Common myeloid progenitor, CD34-positive (primary cell): ENCODE measurements around the gene LIG3. TPM values are rescaled to one million over a fixed set of nuclear protein-coding genes. Genes with fewer than 3 reads are reported as not detected.
A peak's percentile ranks its signal among the peaks of the same experiment; 100 is the strongest.
"Not testable (repeated sequence)": the region's sequence is repeated elsewhere in the genome, so short reads cannot be mapped to it uniquely, and the experiment has no call there.

Experiments
- CTCF ChIA-PET: fragments of 350-600 bp; sonication (Branson Sonifier 250); formaldehyde crosslinking; loops from one replicate; lab custom pipeline; 2021; ENCODE audit warnings: antibody characterized with exemption; lab: Charles Lee
- POLR2A ChIA-PET: fragments of 350-600 bp; sonication (Branson Sonifier 250); formaldehyde crosslinking; loops from one replicate; lab custom pipeline; 2021; ENCODE audit warnings: antibody characterized with exemption; lab: Charles Lee
- DNase-seq, 3 donors: peaks; one replicate each; pipeline versions ENCODE4 v3.0.0 to v3.0.0-alpha.2; 2013
- H3K27ac ChIP-seq, 2 experiments: 1 replicate in 1 of 2; 2 replicates in 1 of 2; pipeline ENCODE4 v1.7.0; 2013; ENCODE audit warnings: inconsistent platforms in 2 of 2, low read length in 2 of 2, mild to moderate bottlenecking in 2 of 2, low read depth in 1 of 2, moderate library complexity in 1 of 2; ENCODE audit not compliant: severe bottlenecking in 2 of 2, insufficient read depth in 1 of 2, poor library complexity in 1 of 2
- H3K27me3 ChIP-seq, 5 experiments: replicated peaks in 2 of 5; 1 replicate in 3 of 5; 2 replicates in 2 of 5; pipeline versions ENCODE4 v1.6.1 to v1.7.0; 2013; ENCODE audit warnings: low read length in 4 of 5, mild to moderate bottlenecking in 2 of 5, moderate library complexity in 2 of 5, inconsistent platforms in 1 of 5; ENCODE audit not compliant: insufficient read depth in 5 of 5, control insufficient read depth in 4 of 5
- H3K36me3 ChIP-seq, 4 experiments: 1 replicate in 2 of 4; 2 replicates in 2 of 4; pipeline versions ENCODE4 v1.6.1 to v1.7.0; 2013; ENCODE audit warnings: low read length in 3 of 4, control low read depth in 1 of 4, mild to moderate bottlenecking in 1 of 4; ENCODE audit not compliant: control insufficient read depth in 4 of 4, insufficient read depth in 4 of 4
- H3K4me1 ChIP-seq, 4 experiments: 1 replicate in 3 of 4; 2 replicates in 1 of 4; pipeline versions ENCODE4 v1.6.1 to v1.7.1; 2013; ENCODE audit warnings: low read length in 3 of 4, mild to moderate bottlenecking in 3 of 4, control low read depth in 1 of 4, inconsistent platforms in 1 of 4, moderate library complexity in 1 of 4; ENCODE audit not compliant: control insufficient read depth in 4 of 4, insufficient read depth in 4 of 4; ENCODE audit errors: control extremely low read depth in 1 of 4
- H3K4me3 ChIP-seq, 7 experiments: 1 replicate in 4 of 7; 2 replicates in 3 of 7; pipeline versions ENCODE4 v1.5.1 to v1.7.0; 2013; ENCODE audit warnings: mild to moderate bottlenecking in 7 of 7, low read length in 6 of 7, moderate library complexity in 6 of 7, inconsistent platforms in 2 of 7, low read depth in 2 of 7, control low read depth in 1 of 7; ENCODE audit not compliant: insufficient read depth in 4 of 7, control insufficient read depth in 1 of 7; ENCODE audit errors: extremely low read depth in 1 of 7
- H3K9me3 ChIP-seq, 5 experiments: 1 replicate in 4 of 5; 2 replicates in 1 of 5; pipeline versions ENCODE4 v1.6.1 to v1.7.1; 2013; ENCODE audit warnings: low read length in 4 of 5, mild to moderate bottlenecking in 2 of 5, inconsistent platforms in 1 of 5, low read depth in 1 of 5, moderate library complexity in 1 of 5; ENCODE audit not compliant: control insufficient read depth in 4 of 5, insufficient read depth in 2 of 5; ENCODE audit errors: control extremely low read depth in 1 of 5
- WGBS: methylation state at CpG from one replicate; pipeline ENCODE4 v1.1.5; 2013; ENCODE audit not compliant: insufficient coverage; 5-methylcytosine and 5-hydroxymethylcytosine counted together
- polyA plus RNA-seq: library from polyadenylated mRNA; unstranded; fragments of 120-200 nt; gene quantifications from one replicate; pipeline ENCODE4 v1.2.1, GENCODE V29; 2013

Gene LIG3
- 15.5 TPM for polyA plus RNA-seq

DNA sequence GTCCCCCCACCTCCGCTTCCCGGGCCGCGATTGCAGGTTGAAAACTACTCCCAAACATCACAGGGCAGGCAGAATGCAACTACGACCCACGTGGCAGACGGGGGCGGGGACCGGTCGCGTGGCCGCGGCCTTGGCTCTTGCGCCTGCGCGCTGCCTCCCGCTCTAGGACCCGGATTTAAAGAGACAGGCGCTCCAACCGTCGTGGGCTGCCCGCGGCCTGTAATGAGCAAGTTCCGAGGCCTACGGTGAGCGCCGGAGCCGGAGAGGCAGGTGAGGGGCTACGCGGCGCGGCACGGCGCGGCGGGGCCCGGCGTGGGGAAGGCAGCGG is at the start of gene LIG3:
TSS of gene LIG3 (plus strand) at position 160 of the 328 bp plus-strand sequence. CDS start 2,494 bp downstream, outside the sequence.
- Histone ChIP-seq H3K9me3 (no peaks in the 10 kb centered on the region), H3K4me1 (peaks cover 14 to 29% (median 18%) of the 10 kb centered on the region in 4 experiments), H3K36me3 (peaks cover 0 to 10% (median 5%) of the 10 kb centered on the region in 4 experiments), H3K27me3 (no peaks in the 10 kb centered on the region), H3K4me3 (peak within 1 kb of the TSS; percentile 32 to 87 (median 80)), H3K27ac (peak within 1 kb of the TSS; percentile 95 to 98)
- peak; percentile 89 to 94 (median 92) for DNase-seq
- WGBS = 0% methylated on average over 32 of the region's 39 CpGs
- CTCF ChIA-PET = interaction anchor here (1.3 to 3.1 kb wide), 2 partner anchors 11 to 14 kb away, joined by 3 to 20 read pairs; no protein-coding TSS in a partner anchor
- POLR2A ChIA-PET = interaction anchor here (0.6 to 1.9 kb wide), 4 partner anchors 8 to 108 kb away, joined by 3 to 12 read pairs (median 6); partner anchors contain the start of genes CCT6B and ZNF830

DNA sequence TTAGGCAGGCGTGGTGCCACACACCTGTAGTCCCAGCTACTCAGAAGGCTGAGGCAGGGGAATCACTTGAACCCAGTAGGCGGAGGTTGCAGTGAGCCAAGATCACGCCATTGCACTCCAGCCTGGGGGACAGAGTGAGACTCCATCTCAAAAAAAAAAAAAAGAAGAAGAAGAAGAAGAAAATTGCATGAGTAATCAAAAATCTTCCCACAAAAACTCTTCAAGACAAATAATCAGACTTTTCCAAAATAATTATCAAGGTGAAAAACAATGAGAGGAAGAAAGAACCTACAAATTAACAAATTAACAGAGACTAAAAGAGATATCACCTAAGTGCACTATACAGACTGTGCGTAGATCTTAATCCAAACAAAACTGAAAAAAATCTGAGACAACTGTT is 29.5 kb upstream of the LIG3 start:
- H3K4me1 ChIP-seq, DNase-seq, POLR2A ChIA-PET, H3K4me3 ChIP-seq, CTCF ChIA-PET, H3K9me3 ChIP-seq, H3K27me3 ChIP-seq, H3K27ac ChIP-seq, H3K36me3 ChIP-seq: not testable (repeated sequence)
- 100% methylated on average over 3 of the region's 4 CpGs for WGBS

DNA sequence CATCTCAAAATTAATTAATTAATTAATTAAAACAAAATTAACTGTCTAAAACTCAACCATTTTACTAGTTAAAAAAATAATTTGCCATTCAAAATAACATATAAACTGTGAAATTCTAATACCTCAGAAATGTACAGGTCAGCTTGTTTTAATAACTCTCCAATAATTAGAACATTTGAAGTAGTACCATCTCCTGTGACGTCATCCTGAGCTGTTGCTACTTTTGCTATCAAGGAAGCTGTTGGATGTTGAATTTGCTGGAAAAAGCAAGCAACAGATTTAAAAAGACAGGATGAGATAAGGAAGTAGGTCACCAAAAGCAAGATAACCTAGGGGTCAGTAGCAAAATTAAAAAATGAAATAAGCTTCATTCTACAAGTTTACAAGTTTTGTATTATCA is 21.9 kb upstream of the LIG3 start:
- POLR2A ChIA-PET = no interaction called here
- Histone ChIP-seq H3K27ac (no peak overlapping the region), H3K27me3 (no peaks in the 10 kb centered on the region), H3K4me1 (peaks cover 12 to 24% (median 18%) of the 10 kb centered on the region in 4 experiments), H3K9me3 (no peaks in the 10 kb centered on the region), H3K36me3 (peaks cover 0 to under 1% (median 0%) of the 10 kb centered on the region in 4 experiments), H3K4me3 (no peak overlapping the region)
- WGBS = no CpG with 5 or more reads among the region's 1 CpG
- CTCF ChIA-PET = no interaction called here
- no peak for DNase-seq

DNA sequence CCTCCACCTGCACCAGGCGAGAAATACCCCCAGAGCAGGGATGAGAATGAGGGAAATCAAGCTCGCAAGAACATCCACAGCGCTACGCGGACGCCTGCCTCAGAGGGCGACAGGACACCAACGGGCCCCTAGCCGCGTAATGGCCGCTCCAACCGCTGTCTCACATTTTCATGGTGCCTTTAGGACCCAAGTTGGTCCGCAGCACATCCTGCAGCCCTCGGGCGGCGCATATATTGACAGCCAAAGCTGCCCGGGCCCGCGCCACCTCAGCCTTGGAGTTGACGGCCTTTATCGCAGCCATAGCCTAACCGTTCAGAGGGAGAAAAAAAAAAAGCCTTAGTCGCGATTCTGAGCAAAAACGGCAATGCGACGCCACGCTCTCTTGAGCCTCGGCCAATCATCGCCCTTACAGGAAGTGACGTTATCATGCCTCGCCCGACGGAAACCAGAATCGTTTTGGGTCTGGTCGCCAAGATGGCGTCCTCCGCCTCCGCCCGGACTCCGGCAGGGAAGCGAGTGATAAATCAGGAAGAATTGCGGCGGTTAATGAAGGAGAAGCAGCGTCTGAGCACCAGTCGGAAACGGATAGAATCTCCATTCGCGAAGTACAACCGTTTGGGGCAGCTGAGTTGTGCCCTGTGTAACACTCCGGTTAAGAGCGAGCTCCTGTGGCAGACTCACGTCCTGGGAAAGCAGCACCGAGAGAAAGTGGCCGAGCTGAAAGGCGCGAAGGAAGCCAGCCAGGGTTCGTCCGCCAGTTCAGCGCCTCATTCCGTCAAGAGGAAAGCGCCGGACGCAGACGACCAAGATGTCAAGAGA is 19.0 kb upstream of the LIG3 start, which contains the start of the genes CCT6B and ZNF830:
TSS of gene CCT6B (minus strand) at position 368 of the 819 bp plus-strand sequence. CDS start at position 301, 67 bp downstream.
TSS of gene ZNF830 (plus strand) at position 448 of the 819 bp plus-strand sequence. CDS start at position 475, 27 bp downstream.
- DNase-seq = peak; percentile 97 to 98 (median 98)
- CTCF ChIA-PET = interaction anchor here (0.8 kb wide), 1 partner anchor 14 kb away, joined by 3 read pairs; no protein-coding TSS in a partner anchor
- H3K9me3 ChIP-seq = no peaks in the 10 kb centered on the region
- H3K36me3 ChIP-seq = peaks cover 8 to 19% (median 13%) of the 10 kb centered on the region in 4 experiments
- H3K27ac ChIP-seq = peak within 1 kb of the TSS; percentile 96 to 98
- POLR2A ChIA-PET = interaction anchor here (0.6 to 1.7 kb wide), 2 partner anchors 19 to 725 kb away, joined by 3 to 12 read pairs; partner anchors contain the start of gene LIG3
- H3K4me1 ChIP-seq = peaks cover 12 to 24% (median 18%) of the 10 kb centered on the region in 4 experiments
- 0% methylated on average over 60 of the region's 65 CpGs for WGBS
- H3K4me3 ChIP-seq = peak within 1 kb of the TSS; percentile 93 to 100 (median 100)
- H3K27me3 ChIP-seq = no peaks in the 10 kb centered on the region

DNA sequence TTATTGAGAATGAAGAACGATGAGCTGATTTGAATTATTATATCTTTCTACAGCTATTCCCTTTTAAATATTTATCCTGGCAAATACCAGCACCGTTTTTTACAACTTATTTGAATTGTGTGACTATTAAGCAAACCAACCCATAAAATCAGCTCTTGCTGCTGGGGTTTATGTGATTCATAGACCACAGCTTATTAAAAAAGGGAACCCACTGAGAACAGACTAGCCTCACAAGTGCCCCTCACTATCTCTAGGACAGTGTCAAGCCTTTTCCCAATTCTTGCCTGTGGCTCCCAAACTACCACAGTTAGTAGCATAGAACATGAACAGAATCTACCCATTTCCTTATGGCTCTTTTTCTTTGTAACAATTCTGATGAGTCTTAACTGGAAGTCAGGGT is 6.1 kb upstream of the LIG3 start:
- Histone ChIP-seq H3K36me3 (peaks cover 0 to 1% (median 0%) of the 10 kb centered on the region in 4 experiments), H3K9me3 (no peaks in the 10 kb centered on the region), H3K4me1 (peaks cover 0 to 1% (median 0%) of the 10 kb centered on the region in 4 experiments), H3K27ac (no peak overlapping the region), H3K27me3 (no peaks in the 10 kb centered on the region), H3K4me3 (no peak overlapping the region)
- ChIA-PET CTCF (interaction anchor here (0.8 to 1.5 kb wide), 3 partner anchors 8 to 10 kb away, joined by 3 to 4 read pairs (median 3); no protein-coding TSS in a partner anchor), POLR2A (no interaction called here)
- DNase-seq = no peak
- no CpG with 5 or more reads among the region's 2 CpGs for WGBS

DNA sequence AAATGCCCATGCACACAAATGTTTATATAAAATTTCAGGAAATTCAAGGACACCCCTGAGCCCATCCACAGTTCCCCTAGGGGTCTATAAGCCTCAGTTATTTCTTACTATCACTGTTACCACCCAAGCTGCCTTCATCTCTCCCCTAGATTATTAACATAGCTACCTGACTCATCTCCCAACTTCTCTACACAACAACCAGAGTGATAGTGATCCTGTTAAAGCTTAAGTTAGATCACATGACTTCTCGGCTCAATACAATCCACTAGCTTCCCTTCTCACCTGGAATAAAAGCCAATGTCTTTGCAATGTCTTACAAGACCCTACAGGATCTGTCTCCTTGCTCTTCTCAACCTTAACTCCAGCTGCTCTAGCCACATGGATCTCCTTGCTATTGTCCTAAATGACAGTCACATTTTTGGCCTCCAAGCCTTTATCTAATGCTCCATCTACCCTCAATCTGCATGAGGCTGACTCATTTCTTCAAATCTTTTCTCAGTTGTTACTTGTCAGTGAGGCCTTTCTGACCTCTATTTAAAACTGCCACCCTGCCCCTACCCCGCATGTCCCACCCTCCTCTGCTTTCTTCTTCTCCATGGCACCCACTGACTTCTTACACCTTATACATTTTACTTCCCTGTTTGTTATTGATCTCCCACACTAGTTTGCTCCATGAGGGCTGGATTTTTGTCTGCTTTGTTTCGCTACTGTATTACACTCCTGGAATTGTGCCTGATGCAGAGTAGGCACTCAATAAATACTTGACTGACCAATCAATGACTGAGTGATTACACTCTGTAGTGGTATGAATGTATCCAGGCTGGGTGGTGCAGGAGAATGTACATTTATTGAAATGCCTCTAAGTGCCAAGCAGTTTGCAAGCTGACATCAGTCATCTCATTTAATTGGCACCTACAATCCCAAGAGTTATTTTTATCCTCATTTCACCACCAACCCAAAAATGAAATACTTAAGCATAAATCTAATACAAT is 5.2 kb upstream of the LIG3 start:
- no peak overlapping the region for H3K27ac ChIP-seq
- no peak for DNase-seq
- H3K4me3 ChIP-seq = no peak overlapping the region
- H3K4me1 ChIP-seq = peaks cover 0 to 9% (median 6%) of the 10 kb centered on the region in 4 experiments
- CTCF ChIA-PET = interaction anchor here (0.8 to 1.3 kb wide), 2 partner anchors 10 to 14 kb away, joined by 3 read pairs; partner anchors contain the start of genes CCT6B and ZNF830
- POLR2A ChIA-PET = no interaction called here
- H3K9me3 ChIP-seq = no peaks in the 10 kb centered on the region
- WGBS = 100% methylated on average over 2 of the region's 3 CpGs
- H3K27me3 ChIP-seq = no peaks in the 10 kb centered on the region
- no peaks in the 10 kb centered on the region for H3K36me3 ChIP-seq
